Sigmoid colon (tissue), 4 donors: Measurements from ENCODE around the gene ADAM8.

Experiments used
- CTCF ChIP-seq, 4 experiments: fragments of 450-650 bp in 3 of 4; fragments of 200-600 bp in 1 of 4; IDR thresholded peaks; one replicate each; pipeline ENCODE4 v1.5.1; 2016 to 2019; ENCODE audit warnings: antibody characterized with exemption in 4 of 4, mild to moderate bottlenecking in 3 of 4, moderate library complexity in 2 of 4
- EP300 ChIP-seq, 4 donors: sonication (generic); formaldehyde crosslinking; IDR thresholded peaks; one replicate each; pipeline ENCODE4 v1.6.1; 2017; ENCODE audit warnings: antibody characterized with exemption in 4 of 4

- TF ChIP-seq CTCF (IDR thresholded peaks at IDR 0.05) (no peak), EP300 (IDR thresholded peaks at IDR 0.05) (no peak)
Observed at GRCh38 chr10:133306941-133307379, 30.3 kb upstream of the ADAM8 start.
